ENCODE data around the gene ADIG.
"Not testable (repeated sequence)": the region's sequence is repeated elsewhere in the genome, so short reads cannot be mapped to it uniquely, and the experiment has no call there.

Gene ADIG

GRCh38 chr20:38579219-38579910 lies 1.6 kb upstream of the ADIG start:
- DNase-seq: no peak

- no peak for DNase-seq
Measured at GRCh38 chr20:38579921-38580320, 1.1 kb upstream of the ADIG start.

DNA sequence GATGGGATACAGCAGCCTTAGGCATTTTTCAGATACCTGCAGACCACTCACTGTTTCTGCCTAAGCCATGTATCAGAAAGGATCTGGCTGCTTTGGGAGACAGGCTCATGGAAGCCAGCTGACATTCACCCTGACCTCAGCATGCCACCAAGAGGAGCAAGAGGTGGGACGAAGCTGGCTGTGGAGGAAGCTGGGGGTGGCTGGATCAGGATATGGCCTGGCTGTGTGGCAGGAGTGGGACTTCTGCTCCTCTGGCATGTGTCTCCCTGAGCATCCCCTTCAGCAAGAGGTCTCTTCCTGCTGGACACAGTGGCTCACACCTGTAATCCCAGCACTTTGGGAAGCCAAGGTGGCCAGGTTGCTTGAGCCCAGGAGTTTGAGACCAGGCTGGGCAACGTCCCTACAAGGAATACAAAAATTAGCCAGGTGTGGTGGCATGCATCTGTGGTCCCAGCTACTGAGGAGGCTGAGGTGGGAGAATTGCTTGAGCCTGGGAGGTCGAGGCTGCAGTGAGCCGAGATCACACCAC lies 897 bp downstream of the ADIG start:
- DNase-seq: no peak

DNA sequence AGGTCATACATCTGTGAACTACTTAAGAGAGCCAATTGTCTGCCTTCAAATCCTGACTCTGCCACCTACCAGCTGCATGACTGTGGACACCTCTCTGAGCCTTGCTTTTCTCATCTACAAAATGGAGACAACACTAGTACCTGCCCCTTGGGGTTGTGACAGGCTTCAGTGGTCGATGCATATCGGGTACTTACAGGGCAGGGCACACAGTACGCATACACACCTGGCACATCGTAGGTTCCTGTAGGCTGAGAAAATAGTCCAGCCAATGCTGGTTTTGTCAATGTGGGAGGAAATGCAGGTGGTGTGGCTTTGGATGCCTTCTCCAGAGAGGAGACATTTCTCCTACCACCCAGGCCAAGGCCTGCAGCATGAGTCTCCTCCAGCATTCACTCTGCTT lies 2.3 kb downstream of the ADIG start:
- DNase-seq: no peak

DNA sequence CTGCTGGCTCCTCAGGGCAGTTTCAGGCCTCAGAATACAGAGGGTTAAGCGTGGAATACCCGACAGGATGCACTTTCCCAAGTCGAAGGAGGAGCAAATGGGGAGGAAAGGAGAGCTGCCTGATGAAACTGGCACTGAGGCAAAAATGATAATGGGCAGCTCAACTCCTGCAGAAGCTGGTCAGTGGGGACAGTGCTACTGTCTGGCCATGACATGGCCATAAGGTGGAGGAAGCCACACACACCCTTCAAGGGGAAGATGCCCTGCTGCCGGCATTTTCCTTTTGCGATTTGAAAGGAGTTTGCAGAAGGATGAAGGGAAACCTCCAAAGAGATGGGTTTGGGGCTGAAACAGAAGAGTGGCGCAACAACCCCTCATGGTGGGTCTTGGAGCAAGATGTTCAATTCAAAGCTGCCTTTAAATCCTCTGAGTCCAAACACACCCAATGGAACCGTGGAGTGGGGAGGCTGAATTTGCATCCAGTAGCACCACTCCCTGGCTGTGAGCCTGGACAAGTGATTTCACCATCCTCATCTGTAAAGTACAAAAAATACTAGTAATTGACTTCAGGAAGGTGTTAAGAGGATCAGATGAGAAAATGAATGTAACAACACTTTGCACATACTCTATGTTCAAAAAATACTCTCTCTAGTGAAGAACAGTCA lies 3.2 kb downstream of the ADIG start:
- no peak for DNase-seq

DNA sequence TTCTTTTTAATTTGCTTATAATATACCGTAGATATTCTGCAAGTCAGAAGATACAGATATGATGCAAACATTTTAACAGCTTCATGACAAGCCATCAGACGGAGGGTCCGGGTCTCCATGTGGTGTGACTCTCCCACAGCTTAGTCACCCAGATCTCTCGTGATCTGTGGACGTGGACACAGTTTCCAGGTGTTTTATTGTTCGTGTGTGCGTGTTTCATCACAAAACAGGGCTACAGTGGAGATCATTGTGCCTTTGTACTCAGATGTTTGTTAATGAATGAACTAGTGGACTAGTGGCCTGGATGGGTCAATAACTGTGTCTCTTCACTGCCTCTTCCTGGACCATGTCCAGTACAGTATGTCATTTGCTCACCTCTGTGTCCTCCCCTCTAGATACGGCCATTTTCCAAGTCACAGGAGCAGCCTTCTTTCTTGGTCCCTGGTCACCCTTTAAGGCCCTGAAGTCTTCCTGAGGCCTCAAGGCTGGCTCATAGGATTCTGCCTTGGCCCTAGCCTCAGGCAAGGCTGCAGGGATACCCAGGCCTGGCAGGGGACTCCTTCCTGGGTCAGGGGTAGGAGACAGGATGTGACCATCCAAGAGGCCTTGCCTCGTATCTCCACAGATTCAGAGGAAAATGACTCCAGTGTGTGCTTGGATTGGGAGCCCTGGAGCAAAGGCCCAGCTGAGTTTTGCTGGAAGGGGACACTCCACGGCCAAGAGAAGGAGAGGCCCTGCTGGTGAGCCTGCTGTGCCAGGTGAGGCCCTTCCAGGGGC lies 4.6 kb downstream of the ADIG start:
- no peak for DNase-seq

DNA sequence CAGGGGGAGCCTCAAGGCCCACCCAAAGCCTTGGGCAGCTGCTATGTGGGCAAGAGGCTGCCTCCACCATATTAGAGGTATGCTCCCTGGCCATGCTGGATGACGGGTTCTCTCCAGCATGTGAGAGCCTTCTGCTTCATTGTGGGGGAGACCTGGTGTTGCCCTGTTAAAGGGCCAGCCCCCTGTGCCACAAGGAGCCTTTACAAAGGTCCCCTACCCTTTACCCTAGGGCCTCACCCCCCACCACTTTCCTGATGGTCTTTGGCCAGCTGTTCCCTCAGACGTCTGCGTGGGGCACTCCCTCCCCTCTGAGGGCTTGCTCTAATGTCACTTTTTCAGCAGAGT lies 5.2 kb downstream of the ADIG start:
- DNase-seq: no peak

- no peak for DNase-seq
Measured at GRCh38 chr20:38588303-38588702, 7.3 kb downstream of the ADIG start.

DNA sequence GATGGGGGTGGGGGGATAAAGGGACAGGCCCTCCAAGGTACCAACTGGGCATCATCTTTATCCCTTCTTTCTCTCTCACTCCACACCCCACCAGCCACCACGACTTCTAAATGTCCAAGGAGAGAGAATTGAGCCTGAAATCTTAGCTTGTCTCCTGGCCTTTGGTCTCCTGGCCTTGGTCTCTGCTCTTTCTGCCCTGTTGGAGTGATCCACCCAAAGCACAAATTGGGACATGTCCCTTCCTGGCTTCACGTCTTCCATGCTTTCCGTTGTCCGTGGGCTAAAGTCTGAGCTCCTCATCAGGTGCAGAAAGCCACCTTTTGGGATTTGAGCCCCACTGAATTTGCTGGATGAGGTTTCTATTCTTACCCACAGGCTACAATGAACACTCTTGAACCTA lies 8.4 kb downstream of the ADIG start:
- no peak for DNase-seq

DNA sequence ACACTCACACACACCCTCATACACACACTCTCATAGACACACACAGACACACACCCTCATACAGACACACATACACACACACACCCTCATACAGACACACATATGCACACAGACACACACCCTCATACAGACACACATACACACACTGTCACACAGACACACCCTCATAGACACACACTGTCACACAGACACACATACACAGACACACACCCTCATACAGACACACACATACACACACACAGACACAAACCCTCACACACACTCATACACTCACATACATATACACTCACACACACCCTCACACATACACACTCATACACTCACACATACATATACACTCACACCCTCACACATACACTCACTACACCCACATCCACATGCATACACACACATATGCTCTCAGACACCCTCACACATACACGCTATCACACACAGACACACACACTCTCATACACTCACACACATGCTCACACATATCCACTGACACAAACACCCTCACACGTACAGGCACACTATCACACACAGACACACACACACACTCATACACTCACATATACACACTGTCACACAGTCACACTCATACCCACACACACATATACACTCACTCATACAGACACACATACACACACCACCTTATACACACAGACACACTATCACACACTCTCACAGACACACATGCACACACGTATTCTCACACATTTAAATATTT lies 9.1 kb downstream of the ADIG start:
- no peak for DNase-seq

- no peak for DNase-seq
Measured at GRCh38 chr20:38590676-38591473, 9.9 kb downstream of the ADIG start.

DNA sequence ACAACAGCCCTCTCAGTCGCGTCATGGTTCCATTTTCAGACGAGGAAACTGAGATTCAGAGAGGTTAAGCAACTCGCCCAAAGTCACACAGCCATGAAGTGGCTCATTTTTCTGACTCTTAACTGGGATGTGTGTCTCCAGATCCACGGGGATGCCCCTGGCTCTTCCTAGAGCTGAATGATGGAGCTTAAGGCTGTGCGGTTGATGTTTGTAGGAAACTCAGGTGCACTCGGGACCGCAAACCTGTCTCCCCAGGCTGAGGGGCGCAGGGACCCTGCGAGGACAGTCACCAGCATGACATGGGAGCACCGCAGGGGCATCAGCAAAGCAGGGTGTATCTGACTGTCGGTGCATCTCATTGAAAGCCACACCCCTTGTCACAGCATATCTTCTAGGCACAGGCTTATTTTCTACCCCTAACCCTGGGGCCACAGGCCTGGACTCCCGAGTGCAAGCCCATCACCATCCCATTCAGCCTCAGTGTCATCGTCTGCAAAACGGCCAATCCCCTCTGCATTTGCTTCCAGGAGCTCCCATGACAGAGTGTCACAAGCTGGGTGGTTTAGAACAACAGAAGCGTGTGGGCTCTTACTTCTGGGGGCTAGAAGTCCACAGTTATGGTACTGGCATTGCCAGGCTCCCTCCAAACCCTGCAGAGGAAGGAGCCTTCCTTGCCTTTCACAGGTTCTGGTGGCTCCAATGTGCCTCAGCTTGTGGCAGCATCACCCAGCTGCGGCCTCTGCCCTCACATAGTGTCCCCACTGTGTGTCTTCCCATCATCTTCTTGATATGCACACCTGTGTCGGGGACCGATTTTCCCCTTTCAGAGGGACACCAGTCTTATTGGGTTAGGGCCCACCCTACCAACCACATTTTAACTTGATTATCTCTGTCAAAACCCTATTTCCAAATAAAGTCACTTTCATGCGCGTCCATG lies 10.7 kb downstream of the ADIG start:
- DNase-seq: no peak

- not testable (repeated sequence) for DNase-seq
Measured at GRCh38 chr20:38592411-38592790, 11.4 kb downstream of the ADIG start.

GRCh38 chr20:38594281-38594680 lies 13.3 kb downstream of the ADIG start:
- not testable (repeated sequence) for DNase-seq

DNA sequence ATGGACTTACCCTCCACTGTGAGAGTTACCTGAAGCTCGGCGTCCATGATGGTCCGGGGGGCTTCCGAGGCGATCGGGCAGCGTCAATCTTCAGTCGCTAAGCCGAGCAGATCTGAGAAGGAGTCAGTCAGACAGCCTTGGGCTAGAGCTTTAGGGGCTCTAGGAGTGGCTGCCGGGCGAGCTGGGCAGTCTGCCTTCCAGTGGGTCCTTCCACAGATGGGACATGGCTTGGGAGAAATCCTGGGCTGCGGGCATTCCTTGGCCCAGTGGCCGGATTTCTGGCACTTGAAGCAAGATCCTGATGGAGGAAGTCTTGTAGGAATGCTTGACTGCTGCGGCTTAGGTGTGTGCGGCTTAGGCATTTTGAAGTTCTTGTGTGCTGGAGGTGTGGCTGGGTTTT lies 14.9 kb downstream of the ADIG start:
- DNase-seq: not testable (repeated sequence)

DNA sequence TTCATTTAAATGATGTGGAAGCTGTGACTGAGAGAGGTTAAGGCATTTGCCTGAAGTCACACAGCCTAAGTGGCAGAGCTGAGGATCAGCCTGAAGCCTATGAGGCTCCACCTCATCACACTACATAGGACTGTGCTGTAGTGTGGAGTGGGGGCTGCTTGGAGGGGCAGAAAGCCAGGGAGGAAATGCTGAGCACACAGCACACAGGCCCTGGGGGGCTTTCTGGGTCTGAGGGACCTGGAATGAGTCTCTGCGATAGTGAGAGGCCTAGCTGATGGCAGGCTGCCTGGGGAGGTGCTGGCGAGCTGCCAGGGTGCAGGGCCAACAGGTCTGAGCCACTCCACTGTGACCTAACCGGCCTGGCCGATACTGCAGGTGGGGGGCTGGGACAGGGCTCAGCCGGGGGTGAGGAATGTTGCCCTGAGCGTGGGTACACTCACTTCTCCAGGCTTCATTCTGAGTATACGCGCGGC lies 18.4 kb downstream of the ADIG start:
- DNase-seq: no peak

- DNase-seq: no peak
Measured at GRCh38 chr20:38600057-38600456, 19.1 kb downstream of the ADIG start.

DNA sequence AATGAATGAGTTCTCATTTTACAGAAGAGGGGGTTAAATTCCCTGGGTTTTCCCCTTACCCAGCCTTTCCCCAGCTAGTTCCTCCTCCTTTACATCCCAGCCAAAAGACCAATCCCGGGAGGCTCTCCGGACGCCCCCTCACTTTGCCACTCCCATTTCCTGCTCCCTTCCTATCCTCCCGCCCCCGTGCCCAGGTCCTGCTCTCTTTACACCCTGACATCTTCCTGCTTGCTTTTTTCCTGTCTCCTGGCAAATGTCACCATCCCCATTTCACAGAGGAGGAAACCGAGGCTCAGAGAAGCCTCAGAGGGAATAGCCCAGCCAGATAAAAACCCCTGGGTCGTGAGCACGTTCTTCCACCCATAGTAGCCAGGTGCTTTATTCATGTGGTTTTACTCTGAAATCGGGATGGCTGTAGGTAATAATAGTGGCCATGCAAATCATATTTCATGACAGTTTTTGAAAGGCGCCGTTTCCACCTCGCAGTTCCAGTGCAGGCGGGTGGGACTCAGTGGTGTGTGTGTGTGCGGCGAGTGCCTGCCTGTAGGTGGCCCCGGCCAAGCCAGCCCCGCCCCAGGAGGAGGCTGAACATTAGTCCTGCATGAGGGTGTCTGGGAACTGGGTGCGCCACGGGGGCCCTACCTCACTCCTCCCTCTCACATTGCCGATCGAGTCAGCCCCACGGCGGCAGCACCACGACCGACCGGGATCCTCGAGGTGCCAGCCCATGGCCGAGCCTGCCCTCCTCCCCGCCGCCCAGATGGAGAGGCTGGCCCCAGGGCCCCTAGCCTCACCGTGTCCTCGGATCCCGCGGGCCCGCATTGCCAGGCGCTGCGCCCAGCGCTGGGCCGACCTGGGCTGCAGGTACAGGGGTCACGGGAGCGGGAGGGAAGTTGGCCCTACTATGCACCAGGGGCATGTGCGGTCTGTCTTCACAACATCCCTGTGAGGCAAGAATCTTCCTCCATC lies 20.5 kb downstream of the ADIG start, which contains the start of gene ARHGAP40:
TSS of gene ARHGAP40 (plus strand) at position 594 of the 969 bp plus-strand sequence.
- no peak for DNase-seq

DNA sequence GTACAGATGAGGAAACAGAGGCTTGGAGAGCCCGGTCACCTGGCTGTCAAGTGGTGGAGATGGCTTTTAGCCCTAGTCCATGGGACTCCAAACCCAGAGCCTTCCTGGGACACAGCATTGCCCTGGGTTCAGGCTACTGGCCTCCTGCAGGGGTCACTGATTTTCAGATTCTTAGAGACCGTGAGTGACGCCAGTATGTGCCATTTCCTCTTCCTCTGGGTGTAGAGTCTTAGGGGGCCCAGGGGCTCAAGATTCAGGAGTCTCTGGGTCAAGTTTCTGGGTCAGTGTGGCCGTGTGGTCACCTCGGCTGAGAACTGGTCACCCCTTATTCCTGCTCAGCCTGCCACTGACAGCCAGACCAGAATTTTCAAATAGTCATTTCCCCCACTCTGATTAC lies 21.2 kb downstream of the ADIG start:
- DNase-seq: no peak

GRCh38 chr20:38603286-38603685 lies 22.3 kb downstream of the ADIG start:
- no peak for DNase-seq
